Measurements from ENCODE around the gene MRAP.

GRCh38 chr21:32299695-32300094, 1.0 kb downstream of the MRAP start:
- no peak for TF ChIP-seq CTCF (IDR thresholded peaks at IDR 0.05)
- no peak for TF ChIP-seq POLR2A (IDR thresholded peaks at IDR 0.05)
